GM23338 (cell line): ENCODE measurements around the gene GPHN. TPM values are rescaled to one million over a fixed set of nuclear protein-coding genes. Genes with fewer than 3 reads are reported as not detected.

Experiments
- ATAC-seq: fragments of 200-7000 bp; cut with Tn5 transposase; 3 replicates; pipeline ENCODE4 v1.9.1; 2020
- DNase-seq: peaks from one replicate; pipeline ENCODE4 v3.0.0-alpha.2; 2015; ENCODE audit warnings: low spot score
- H2AFZ ChIP-seq: fragments of 200-600 bp; sonication (generic); 2 replicates; pipeline ENCODE4 v1.8.0; 2016; ENCODE audit warnings: antibody characterized with exemption, mild to moderate bottlenecking, moderate library complexity
- H3F3A ChIP-seq: fragments of 200-600 bp; sonication (generic); replicated peaks from 2 replicates; pipeline ENCODE4 v1.8.0; 2017; ENCODE audit warnings: antibody characterized with exemption, mixed run types, low read depth
- H3K27ac ChIP-seq: fragments of 200-600 bp; sonication (generic); 2 replicates; pipeline ENCODE4 v1.6.1; 2016; ENCODE audit warnings: low read depth
- H3K27me3 ChIP-seq: fragments of 200-600 bp; sonication (generic); 2 replicates; pipeline ENCODE4 v1.8.0; 2016; ENCODE audit warnings: mild to moderate bottlenecking, mixed run types, moderate library complexity; ENCODE audit not compliant: insufficient read depth
- H3K36me3 ChIP-seq: fragments of 200-600 bp; sonication (generic); 2 replicates; pipeline ENCODE4 v1.8.0; 2016; ENCODE audit warnings: mild to moderate bottlenecking; ENCODE audit not compliant: insufficient read depth
- H3K4me1 ChIP-seq: fragments of 200-600 bp; sonication (generic); 2 replicates; pipeline ENCODE4 v1.8.0; 2016; ENCODE audit warnings: mild to moderate bottlenecking, moderate library complexity; ENCODE audit not compliant: insufficient read depth
- H3K4me2 ChIP-seq: fragments of 200-600 bp; sonication (generic); 2 replicates; pipeline ENCODE4 v1.7.1; 2017; ENCODE audit warnings: mixed run types
- H3K4me3 ChIP-seq: fragments of 200-600 bp; sonication (generic); 2 replicates; pipeline ENCODE4 v1.6.1; 2016; ENCODE audit warnings: mixed run types
- H3K79me2 ChIP-seq: fragments of 200-600 bp; sonication (generic); replicated peaks from 2 replicates; pipeline ENCODE4 v1.8.0; 2017; ENCODE audit warnings: mild to moderate bottlenecking; ENCODE audit not compliant: insufficient read depth
- H3K9me2 ChIP-seq: fragments of 200-600 bp; sonication (generic); 2 replicates; pipeline ENCODE4 v1.8.0; 2017; ENCODE audit not compliant: insufficient read depth
- H4K20me1 ChIP-seq: fragments of 200-600 bp; sonication (generic); replicated peaks from 2 replicates; pipeline ENCODE4 v1.8.0; 2017; ENCODE audit warnings: mild to moderate bottlenecking; ENCODE audit not compliant: insufficient read depth
- H3K27ac Mint-ChIP-seq: 2 replicates; pipeline ENCODE4 v1.8.0; 2020; ENCODE audit warnings: inconsistent platforms, mild to moderate bottlenecking, moderate library complexity, mixed read lengths
- H3K27me3 Mint-ChIP-seq: 3 replicates; pipeline ENCODE4 v1.8.0; 2022; ENCODE audit warnings: low read depth, mild to moderate bottlenecking, moderate library complexity, mixed read lengths, inconsistent platforms; ENCODE audit not compliant: insufficient read depth, poor library complexity
- H3K36me3 Mint-ChIP-seq: 3 replicates; pipeline ENCODE4 v1.8.0; 2021; ENCODE audit warnings: low read depth, mild to moderate bottlenecking, inconsistent platforms, moderate library complexity, mixed read lengths
- H3K4me1 Mint-ChIP-seq: 3 replicates; pipeline ENCODE4 v1.8.0; 2020; ENCODE audit warnings: mild to moderate bottlenecking, inconsistent platforms, mixed read lengths
- H3K4me3 Mint-ChIP-seq: 3 replicates; pipeline ENCODE4 v1.8.0; 2021; ENCODE audit warnings: moderate library complexity, mild to moderate bottlenecking, inconsistent platforms, mixed read lengths
- H3K9me3 Mint-ChIP-seq: 3 replicates; pipeline ENCODE4 v1.8.0; 2020; ENCODE audit warnings: moderate library complexity, mild to moderate bottlenecking, inconsistent platforms, mixed read lengths
- CREB1 ChIP-seq: fragments of 250-450 bp; sonication (Bioruptor Pico); IDR thresholded peaks from 2 replicates; pipeline ENCODE4 v1.5.0; 2020; ENCODE audit warnings: low read depth, mild to moderate bottlenecking, moderate library complexity
- EZH2 ChIP-seq: fragments of 200-600 bp; sonication (generic); IDR thresholded peaks from one replicate; pipeline ENCODE4 v1.8.0; 2017; ENCODE audit warnings: antibody characterized with exemption, mild to moderate bottlenecking, low read depth; ENCODE audit not compliant: unreplicated experiment
- JUNB ChIP-seq: IDR thresholded peaks from one replicate; pipeline ENCODE4 v1.6.1; 2016; ENCODE audit warnings: antibody characterized with exemption; ENCODE audit not compliant: unreplicated experiment
- NANOG ChIP-seq: IDR thresholded peaks from 2 replicates; pipeline ENCODE4 v1.6.1; 2016; ENCODE audit warnings: antibody characterized with exemption, borderline replicate concordance
- POLR2AphosphoS5 ChIP-seq: IDR thresholded peaks from 2 replicates; pipeline ENCODE4 v1.6.1; 2016; ENCODE audit warnings: antibody characterized with exemption, low read depth
- STAT1 ChIP-seq: IDR thresholded peaks from one replicate; pipeline ENCODE4 v1.6.1; 2016; ENCODE audit warnings: antibody characterized with exemption; ENCODE audit not compliant: unreplicated experiment
- ZNF331 ChIP-seq: fragments of 250-450 bp; sonication (Bioruptor Pico); IDR thresholded peaks from 2 replicates; pipeline ENCODE4 v1.5.0; 2020; ENCODE audit warnings: low read depth, mild to moderate bottlenecking, moderate library complexity
- polyA plus RNA-seq: library from polyadenylated mRNA; unstranded; fragments of >200 nt; fragmentation: Nextera tagmentation; extraction: Ambion mirVana; gene quantifications from 2 replicates; pipeline ENCODE4 v1.2.1, GENCODE V29; 2016
- total RNA-seq: library from RNA; depleted of rRNA; stranded (reverse); fragments of >200 nt; shearing (Covaris generic); gene quantifications from 2 replicates; pipeline ENCODE4 v1.2.3, GENCODE V29; 2014
- TF ChIP-seq, protein P1 (sequence below): IDR thresholded peaks from one replicate; pipeline ENCODE4 v1.6.1; 2018; ENCODE audit warnings: antibody characterized with exemption; ENCODE audit not compliant: unreplicated experiment
- TF ChIP-seq, protein P2 (sequence below): IDR thresholded peaks from 2 replicates; pipeline ENCODE4 v1.6.1; 2016; ENCODE audit warnings: antibody characterized with exemption
- TF ChIP-seq, protein P3 (sequence below), 2 experiments: fragments of 200-600 bp in 1 of 2; sonication (generic) in 1 of 2; conservative IDR thresholded peaks; 2 replicates each; pipeline versions ENCODE4 v1.5.1 to v1.6.1; 2016 to 2017; ENCODE audit warnings: antibody characterized with exemption in 2 of 2, low read depth in 2 of 2, mild to moderate bottlenecking in 2 of 2, moderate library complexity in 1 of 2

The GPHN gene
- total and polyA plus RNA-seq, 2 experiments from 2014 or later, result 17.6 to 20.6 TPM

DNA sequence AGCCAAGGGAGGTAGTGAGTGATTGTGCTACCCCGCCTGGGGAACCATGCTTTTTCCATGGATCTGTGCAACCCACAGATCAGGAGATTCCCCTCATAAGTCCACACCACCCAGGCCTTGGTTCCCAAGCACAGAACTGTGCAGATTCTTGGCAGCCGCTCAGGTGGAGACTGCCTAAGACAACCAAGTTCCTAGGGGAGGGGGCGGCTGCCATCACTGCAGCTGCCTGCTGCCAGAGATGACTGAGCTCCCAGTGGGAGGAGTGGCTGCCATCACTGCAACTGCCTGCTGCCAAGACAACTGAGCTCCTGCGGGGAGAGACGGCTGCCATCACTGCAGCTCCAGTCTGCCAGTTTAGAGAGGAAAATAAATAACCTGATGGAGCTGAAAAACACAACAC lies 542.9 kb downstream of the GPHN start (continued):
- TF ChIP-seq EZH2, result no peak
- TF ChIP-seq, protein P1, sequence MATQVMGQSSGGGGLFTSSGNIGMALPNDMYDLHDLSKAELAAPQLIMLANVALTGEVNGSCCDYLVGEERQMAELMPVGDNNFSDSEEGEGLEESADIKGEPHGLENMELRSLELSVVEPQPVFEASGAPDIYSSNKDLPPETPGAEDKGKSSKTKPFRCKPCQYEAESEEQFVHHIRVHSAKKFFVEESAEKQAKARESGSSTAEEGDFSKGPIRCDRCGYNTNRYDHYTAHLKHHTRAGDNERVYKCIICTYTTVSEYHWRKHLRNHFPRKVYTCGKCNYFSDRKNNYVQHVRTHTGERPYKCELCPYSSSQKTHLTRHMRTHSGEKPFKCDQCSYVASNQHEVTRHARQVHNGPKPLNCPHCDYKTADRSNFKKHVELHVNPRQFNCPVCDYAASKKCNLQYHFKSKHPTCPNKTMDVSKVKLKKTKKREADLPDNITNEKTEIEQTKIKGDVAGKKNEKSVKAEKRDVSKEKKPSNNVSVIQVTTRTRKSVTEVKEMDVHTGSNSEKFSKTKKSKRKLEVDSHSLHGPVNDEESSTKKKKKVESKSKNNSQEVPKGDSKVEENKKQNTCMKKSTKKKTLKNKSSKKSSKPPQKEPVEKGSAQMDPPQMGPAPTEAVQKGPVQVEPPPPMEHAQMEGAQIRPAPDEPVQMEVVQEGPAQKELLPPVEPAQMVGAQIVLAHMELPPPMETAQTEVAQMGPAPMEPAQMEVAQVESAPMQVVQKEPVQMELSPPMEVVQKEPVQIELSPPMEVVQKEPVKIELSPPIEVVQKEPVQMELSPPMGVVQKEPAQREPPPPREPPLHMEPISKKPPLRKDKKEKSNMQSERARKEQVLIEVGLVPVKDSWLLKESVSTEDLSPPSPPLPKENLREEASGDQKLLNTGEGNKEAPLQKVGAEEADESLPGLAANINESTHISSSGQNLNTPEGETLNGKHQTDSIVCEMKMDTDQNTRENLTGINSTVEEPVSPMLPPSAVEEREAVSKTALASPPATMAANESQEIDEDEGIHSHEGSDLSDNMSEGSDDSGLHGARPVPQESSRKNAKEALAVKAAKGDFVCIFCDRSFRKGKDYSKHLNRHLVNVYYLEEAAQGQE, result no peak
- TF ChIP-seq JUNB, result no peak
- no peak for TF ChIP-seq CREB1
- TF ChIP-seq NANOG, result no peak
- TF ChIP-seq, protein P2, sequence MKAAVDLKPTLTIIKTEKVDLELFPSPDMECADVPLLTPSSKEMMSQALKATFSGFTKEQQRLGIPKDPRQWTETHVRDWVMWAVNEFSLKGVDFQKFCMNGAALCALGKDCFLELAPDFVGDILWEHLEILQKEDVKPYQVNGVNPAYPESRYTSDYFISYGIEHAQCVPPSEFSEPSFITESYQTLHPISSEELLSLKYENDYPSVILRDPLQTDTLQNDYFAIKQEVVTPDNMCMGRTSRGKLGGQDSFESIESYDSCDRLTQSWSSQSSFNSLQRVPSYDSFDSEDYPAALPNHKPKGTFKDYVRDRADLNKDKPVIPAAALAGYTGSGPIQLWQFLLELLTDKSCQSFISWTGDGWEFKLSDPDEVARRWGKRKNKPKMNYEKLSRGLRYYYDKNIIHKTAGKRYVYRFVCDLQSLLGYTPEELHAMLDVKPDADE, result no peak
- TF ChIP-seq, protein P3, sequence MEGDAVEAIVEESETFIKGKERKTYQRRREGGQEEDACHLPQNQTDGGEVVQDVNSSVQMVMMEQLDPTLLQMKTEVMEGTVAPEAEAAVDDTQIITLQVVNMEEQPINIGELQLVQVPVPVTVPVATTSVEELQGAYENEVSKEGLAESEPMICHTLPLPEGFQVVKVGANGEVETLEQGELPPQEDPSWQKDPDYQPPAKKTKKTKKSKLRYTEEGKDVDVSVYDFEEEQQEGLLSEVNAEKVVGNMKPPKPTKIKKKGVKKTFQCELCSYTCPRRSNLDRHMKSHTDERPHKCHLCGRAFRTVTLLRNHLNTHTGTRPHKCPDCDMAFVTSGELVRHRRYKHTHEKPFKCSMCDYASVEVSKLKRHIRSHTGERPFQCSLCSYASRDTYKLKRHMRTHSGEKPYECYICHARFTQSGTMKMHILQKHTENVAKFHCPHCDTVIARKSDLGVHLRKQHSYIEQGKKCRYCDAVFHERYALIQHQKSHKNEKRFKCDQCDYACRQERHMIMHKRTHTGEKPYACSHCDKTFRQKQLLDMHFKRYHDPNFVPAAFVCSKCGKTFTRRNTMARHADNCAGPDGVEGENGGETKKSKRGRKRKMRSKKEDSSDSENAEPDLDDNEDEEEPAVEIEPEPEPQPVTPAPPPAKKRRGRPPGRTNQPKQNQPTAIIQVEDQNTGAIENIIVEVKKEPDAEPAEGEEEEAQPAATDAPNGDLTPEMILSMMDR (conservative IDR thresholded peaks at IDR 0.05; ENCODE audit: low read depth in 2 of 2), result no peak
- no peak for TF ChIP-seq ZNF331 (CRISPR knock-in tag)

DNA sequence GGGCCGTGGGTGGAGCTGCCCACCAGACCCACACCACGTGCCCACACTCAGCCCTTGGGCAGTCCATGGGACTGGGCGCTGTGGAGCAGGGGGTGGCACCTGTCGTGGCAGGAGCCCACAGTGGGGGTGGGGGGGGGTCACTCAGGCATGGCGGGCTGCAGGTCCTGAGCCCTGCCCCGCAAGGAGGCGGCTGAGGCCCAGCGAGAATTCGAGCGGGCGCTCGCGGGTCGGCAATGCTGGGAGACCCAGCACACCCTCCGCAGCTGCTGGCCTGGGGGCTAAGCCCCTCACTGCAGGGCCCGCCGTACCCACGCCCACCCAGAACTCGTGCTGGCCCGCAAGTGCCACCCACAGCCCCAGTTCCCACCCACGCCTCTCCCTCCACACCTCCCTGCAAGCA lies 548.7 kb downstream of the GPHN start:
- H3K27me3 Mint-ChIP-seq, result no peaks in the 10 kb centered on the region
- Histone ChIP-seq H3K79me2 (no peaks in the 10 kb centered on the region), H3K4me3 (no peak overlapping the region), H3K36me3 (0 out of 2 replicates have a peak, but pooled peaks cover 5% of the 10 kb centered on the region), H3F3A (no peaks in the 10 kb centered on the region), H3K9me2 (0 out of 2 replicates have a peak, but pooled peaks cover 4% of the 10 kb centered on the region), H3K4me2 (no peak overlapping the region), H2AFZ (no peak overlapping the region), H3K27me3 (no peaks in the 10 kb centered on the region), H3K4me1 (no peaks in the 10 kb centered on the region), H3K27ac (no peak overlapping the region), H4K20me1 (no peaks in the 10 kb centered on the region)
- no peaks in the 10 kb centered on the region; the same call in 2 of the 3 replicates for H3K4me1 Mint-ChIP-seq
- TF ChIP-seq, protein P2, result no peak
- no peak for TF ChIP-seq ZNF331 (CRISPR knock-in tag)
- no peak for TF ChIP-seq STAT1
- TF ChIP-seq POLR2AphosphoS5, result no peak
- TF ChIP-seq NANOG, result no peak
- H3K27ac Mint-ChIP-seq, result no peak overlapping the region
- no peak for ATAC-seq
- no peak for DNase-seq
- peaks cover 40% of the 10 kb centered on the region for H3K36me3 Mint-ChIP-seq
- H3K9me3 Mint-ChIP-seq, result peaks cover 51% of the 10 kb centered on the region
- no peak overlapping the region for H3K4me3 Mint-ChIP-seq
